Liver (tissue), 9 donors: Measurements from ENCODE around the gene PRDM10. TPM values are rescaled to one million over a fixed set of nuclear protein-coding genes. Genes with fewer than 3 reads are reported as not detected.

ENCODE experiments used
- DNase-seq: peaks from one replicate; pipeline ENCODE4 v3.0.0-alpha.2; 2017; ENCODE audit warnings: low spot score
- H3K27ac ChIP-seq, 2 donors: one replicate each; pipeline ENCODE4 v1.7.0; 2013; ENCODE audit warnings: inconsistent platforms in 2 of 2, low read length in 2 of 2, control low read depth in 1 of 2, low read depth in 1 of 2, mild to moderate bottlenecking in 1 of 2
- H3K27me3 ChIP-seq, 4 donors: one replicate each; pipeline versions ENCODE4 v1.6.1 to v1.7.0; 2013; ENCODE audit warnings: low read length in 3 of 4, inconsistent platforms in 1 of 4, mild to moderate bottlenecking in 1 of 4, moderate library complexity in 1 of 4; ENCODE audit not compliant: control insufficient read depth in 4 of 4, insufficient read depth in 4 of 4
- H3K36me3 ChIP-seq, 4 donors: one replicate each; pipeline versions ENCODE4 v1.6.1 to v1.7.0; 2013; ENCODE audit warnings: low read length in 3 of 4, mild to moderate bottlenecking in 3 of 4, low read depth in 1 of 4, moderate library complexity in 1 of 4; ENCODE audit not compliant: control insufficient read depth in 4 of 4, insufficient read depth in 3 of 4
- H3K4me1 ChIP-seq, 4 donors: one replicate each; pipeline versions ENCODE4 v1.6.1 to v1.7.0; 2013; ENCODE audit warnings: low read length in 3 of 4, mild to moderate bottlenecking in 3 of 4, moderate library complexity in 1 of 4; ENCODE audit not compliant: control insufficient read depth in 4 of 4, insufficient read depth in 4 of 4
- H3K4me3 ChIP-seq, 3 donors: one replicate each; pipeline versions ENCODE4 v1.6.1 to v1.7.0; 2013; ENCODE audit warnings: low read length in 3 of 3, control low read depth in 1 of 3, low read depth in 1 of 3, mild to moderate bottlenecking in 1 of 3
- H3K9ac ChIP-seq, 2 donors: one replicate each; pipeline ENCODE4 v1.7.0; 2013; ENCODE audit warnings: low read length in 2 of 2, mild to moderate bottlenecking in 2 of 2, moderate library complexity in 2 of 2, control low read depth in 1 of 2, low read depth in 1 of 2
- H3K9me3 ChIP-seq, 4 donors: one replicate each; pipeline versions ENCODE4 v1.6.1 to v1.7.0; 2013; ENCODE audit warnings: low read length in 3 of 4; ENCODE audit not compliant: control insufficient read depth in 4 of 4
- CTCF ChIP-seq: fragments of 150-350 bp; IDR thresholded peaks from 2 replicates; pipeline ENCODE4 v1.5.1; 2017; ENCODE audit warnings: improper control_type of control experiment, low read depth, low read length; ENCODE audit not compliant: missing input control
- EGR1 ChIP-seq, 2 donors: IDR thresholded peaks; 2 replicates each; pipeline ENCODE4 v1.6.1; 2016 to 2018; ENCODE audit warnings: antibody characterized with exemption in 2 of 2, low read depth in 2 of 2
- FOXA1 ChIP-seq: IDR thresholded peaks from 2 replicates; pipeline ENCODE4 v1.6.1; 2016; ENCODE audit warnings: antibody characterized with exemption
- FOXA2 ChIP-seq: IDR thresholded peaks from 2 replicates; pipeline ENCODE4 v1.6.1; 2016; ENCODE audit warnings: antibody characterized with exemption
- GABPA ChIP-seq, 2 donors: IDR thresholded peaks in 1 of 2; conservative IDR thresholded peaks in 1 of 2; 2 replicates each; pipeline ENCODE4 v1.6.1; 2016; ENCODE audit warnings: antibody characterized with exemption in 2 of 2, mild to moderate bottlenecking in 1 of 2, moderate library complexity in 1 of 2
- HNF4A ChIP-seq, 2 donors: conservative IDR thresholded peaks; 2 replicates each; pipeline ENCODE4 v1.6.1; 2016; ENCODE audit warnings: antibody characterized with exemption in 2 of 2, mild to moderate bottlenecking in 2 of 2
- HNF4G ChIP-seq: IDR thresholded peaks from 2 replicates; pipeline ENCODE4 v1.6.1; 2016; ENCODE audit warnings: antibody characterized with exemption
- JUND ChIP-seq, 2 donors: IDR thresholded peaks; 2 replicates each; pipeline ENCODE4 v1.6.1; 2016; ENCODE audit warnings: antibody characterized with exemption in 2 of 2
- MAX ChIP-seq: IDR thresholded peaks from 2 replicates; pipeline ENCODE4 v1.6.1; 2016; ENCODE audit warnings: antibody characterized with exemption
- NR2F2 ChIP-seq: IDR thresholded peaks from 2 replicates; pipeline ENCODE4 v1.6.1; 2016; ENCODE audit warnings: antibody characterized with exemption
- RAD21 ChIP-seq, 2 donors: IDR thresholded peaks; 2 replicates each; pipeline ENCODE4 v1.6.1; 2016; ENCODE audit warnings: antibody characterized with exemption in 2 of 2, mild to moderate bottlenecking in 2 of 2
- RXRA ChIP-seq, 2 donors: IDR thresholded peaks; 2 replicates each; pipeline ENCODE4 v1.6.1; 2017 to 2018; ENCODE audit warnings: antibody characterized with exemption in 2 of 2, mild to moderate bottlenecking in 1 of 2
- SP1 ChIP-seq: IDR thresholded peaks from 2 replicates; pipeline ENCODE4 v1.6.1; 2018; ENCODE audit warnings: antibody characterized with exemption, mild to moderate bottlenecking
- TAF1 ChIP-seq: conservative IDR thresholded peaks from 2 replicates; pipeline ENCODE4 v1.6.1; 2016; ENCODE audit warnings: antibody characterized with exemption, mild to moderate bottlenecking
- ZBTB33 ChIP-seq: IDR thresholded peaks from 2 replicates; pipeline ENCODE4 v1.6.1; 2016; ENCODE audit warnings: antibody characterized with exemption
- WGBS: extraction: QIAGEN DNeasy Blood & Tissue Kit; methylation state at CpG from one replicate; pipeline ENCODE4 v1.1.7; 2013; 5-methylcytosine and 5-hydroxymethylcytosine counted together
- polyA plus RNA-seq, 2 donors: library from polyadenylated mRNA; stranded (reverse) in 1 of 2; unstranded in 1 of 2; fragments of 200-250 nt in 1 of 2; fragments of >200 nt in 1 of 2; fragmentation: Nextera tagmentation in 1 of 2; extraction: Ambion mirVana in 1 of 2; gene quantifications; one replicate each; pipeline versions ENCODE4 v1.2.1 to v1.2.3, GENCODE V29; 2013 to 2015
- total RNA-seq, 2 donors: library from RNA; depleted of rRNA; stranded (reverse); fragments of >200 nt; gene quantifications; one replicate each; pipeline ENCODE4 v1.2.3, GENCODE V29; 2014
- TF ChIP-seq, protein P1 (sequence below): IDR thresholded peaks from 2 replicates; pipeline ENCODE4 v1.6.1; 2016; ENCODE audit warnings: antibody characterized with exemption, mild to moderate bottlenecking
- TF ChIP-seq, protein P2 (sequence below): IDR thresholded peaks from 2 replicates; pipeline ENCODE4 v1.6.1; 2016; ENCODE audit warnings: antibody characterized with exemption
- donor health status: healthy.
- donor health status: healthy.
- donor health status: healthy.
- donor health status: healthy.
- donor health status: healthy.

Gene PRDM10
- total and polyA plus RNA-seq, 4 donors: 1.4 to 7.2 (median 3.9) TPM

- Histone ChIP-seq H3K9me3 (no peaks in the 10 kb centered on the region), H3K27me3 (no peaks in the 10 kb centered on the region), H3K9ac (no peak overlapping the region), H3K4me1 (no peaks in the 10 kb centered on the region), H3K4me3 (no peak overlapping the region), H3K27ac (no peak overlapping the region), H3K36me3 (no peaks in the 10 kb centered on the region)
- no peak for DNase-seq
- 68% methylated on average over 2 of the region's 2 CpGs for WGBS
- no peak for TF ChIP-seq ZBTB33
- TF ChIP-seq, protein P1, sequence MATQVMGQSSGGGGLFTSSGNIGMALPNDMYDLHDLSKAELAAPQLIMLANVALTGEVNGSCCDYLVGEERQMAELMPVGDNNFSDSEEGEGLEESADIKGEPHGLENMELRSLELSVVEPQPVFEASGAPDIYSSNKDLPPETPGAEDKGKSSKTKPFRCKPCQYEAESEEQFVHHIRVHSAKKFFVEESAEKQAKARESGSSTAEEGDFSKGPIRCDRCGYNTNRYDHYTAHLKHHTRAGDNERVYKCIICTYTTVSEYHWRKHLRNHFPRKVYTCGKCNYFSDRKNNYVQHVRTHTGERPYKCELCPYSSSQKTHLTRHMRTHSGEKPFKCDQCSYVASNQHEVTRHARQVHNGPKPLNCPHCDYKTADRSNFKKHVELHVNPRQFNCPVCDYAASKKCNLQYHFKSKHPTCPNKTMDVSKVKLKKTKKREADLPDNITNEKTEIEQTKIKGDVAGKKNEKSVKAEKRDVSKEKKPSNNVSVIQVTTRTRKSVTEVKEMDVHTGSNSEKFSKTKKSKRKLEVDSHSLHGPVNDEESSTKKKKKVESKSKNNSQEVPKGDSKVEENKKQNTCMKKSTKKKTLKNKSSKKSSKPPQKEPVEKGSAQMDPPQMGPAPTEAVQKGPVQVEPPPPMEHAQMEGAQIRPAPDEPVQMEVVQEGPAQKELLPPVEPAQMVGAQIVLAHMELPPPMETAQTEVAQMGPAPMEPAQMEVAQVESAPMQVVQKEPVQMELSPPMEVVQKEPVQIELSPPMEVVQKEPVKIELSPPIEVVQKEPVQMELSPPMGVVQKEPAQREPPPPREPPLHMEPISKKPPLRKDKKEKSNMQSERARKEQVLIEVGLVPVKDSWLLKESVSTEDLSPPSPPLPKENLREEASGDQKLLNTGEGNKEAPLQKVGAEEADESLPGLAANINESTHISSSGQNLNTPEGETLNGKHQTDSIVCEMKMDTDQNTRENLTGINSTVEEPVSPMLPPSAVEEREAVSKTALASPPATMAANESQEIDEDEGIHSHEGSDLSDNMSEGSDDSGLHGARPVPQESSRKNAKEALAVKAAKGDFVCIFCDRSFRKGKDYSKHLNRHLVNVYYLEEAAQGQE: no peak
- no peak for TF ChIP-seq TAF1
- TF ChIP-seq FOXA2: no peak
- TF ChIP-seq HNF4A (conservative IDR thresholded peaks at IDR 0.05): no peak
- TF ChIP-seq NR2F2: no peak
- TF ChIP-seq MAX: no peak
- TF ChIP-seq GABPA (IDR thresholded peaks at IDR 0.05 in 1 of 2, conservative IDR thresholded peaks at IDR 0.05 in 1 of 2): no peak
- no peak for TF ChIP-seq CTCF
- TF ChIP-seq RXRA (IDR thresholded peaks at IDR 0.05): no peak
- TF ChIP-seq EGR1 (IDR thresholded peaks at IDR 0.05; ENCODE audit: low read depth in 2 of 2): no peak
- TF ChIP-seq HNF4G: no peak
- no peak for TF ChIP-seq SP1
- no peak for TF ChIP-seq JUND (IDR thresholded peaks at IDR 0.05)
- no peak for TF ChIP-seq FOXA1
- TF ChIP-seq, protein P2, sequence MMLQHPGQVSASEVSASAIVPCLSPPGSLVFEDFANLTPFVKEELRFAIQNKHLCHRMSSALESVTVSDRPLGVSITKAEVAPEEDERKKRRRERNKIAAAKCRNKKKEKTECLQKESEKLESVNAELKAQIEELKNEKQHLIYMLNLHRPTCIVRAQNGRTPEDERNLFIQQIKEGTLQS: no peak
- no peak for TF ChIP-seq RAD21 (IDR thresholded peaks at IDR 0.05)
Observed at GRCh38 chr11:130023204-130023603, 20.6 kb upstream of the PRDM10 start.

- Histone ChIP-seq H3K4me1 (no peaks in the 10 kb centered on the region), H3K9me3 (no peaks in the 10 kb centered on the region), H3K4me3 (no peak overlapping the region), H3K36me3 (no peaks in the 10 kb centered on the region), H3K9ac (no peak overlapping the region), H3K27me3 (no peaks in the 10 kb centered on the region), H3K27ac (no peak overlapping the region)
- 97% methylated on average over 2 of the region's 2 CpGs for WGBS
- no peak for DNase-seq
- no peak for TF ChIP-seq FOXA1
- TF ChIP-seq TAF1: no peak
- TF ChIP-seq, protein P1: no peak
- TF ChIP-seq, protein P2: no peak
- TF ChIP-seq JUND (IDR thresholded peaks at IDR 0.05): no peak
- no peak for TF ChIP-seq GABPA (IDR thresholded peaks at IDR 0.05 in 1 of 2, conservative IDR thresholded peaks at IDR 0.05 in 1 of 2)
- no peak for TF ChIP-seq SP1
- TF ChIP-seq ZBTB33: no peak
- TF ChIP-seq EGR1 (IDR thresholded peaks at IDR 0.05; ENCODE audit: low read depth in 2 of 2): no peak
- TF ChIP-seq FOXA2: no peak
Observed at GRCh38 chr11:130022799-130023198, 20.2 kb upstream of the PRDM10 start.
